Left lung (tissue), 10 donors: ENCODE data around the gene DUSP10. TPM values are rescaled to one million over a fixed set of nuclear protein-coding genes. Genes with fewer than 3 reads are reported as not detected.
A peak's percentile ranks its signal among the peaks of the same experiment; 100 is the strongest.

Experiments
- ATAC-seq: fragments of 200-7000 bp; cut with Tn5 transposase; one replicate; pipeline ENCODE4 v1.9.1; 2020; ENCODE audit warnings: moderate library complexity
- DNase-seq, 4 donors: peaks; one replicate each; pipeline ENCODE4 v3.0.0-alpha.2; 2013 to 2020
- H3K27ac ChIP-seq, 2 donors: fragments of 200-600 bp; sonication (generic) in 1 of 2; one replicate each; pipeline versions ENCODE4 v1.5.0 to v1.8.0; 2020 to 2021
- H3K27me3 ChIP-seq, 2 donors: fragments of 200-600 bp; sonication (generic) in 1 of 2; one replicate each; pipeline versions ENCODE4 v1.5.0 to v1.8.0; 2020 to 2021
- H3K36me3 ChIP-seq, 2 donors: fragments of 200-600 bp; sonication (generic) in 1 of 2; one replicate each; pipeline versions ENCODE4 v1.5.0 to v1.8.0; 2020 to 2021
- H3K4me1 ChIP-seq, 2 donors: fragments of 200-600 bp; one replicate each; pipeline ENCODE4 v1.8.0; 2021
- H3K4me3 ChIP-seq, 2 donors: fragments of 200-600 bp; sonication (generic) in 1 of 2; one replicate each; pipeline versions ENCODE4 v1.5.0 to v1.8.0; 2020 to 2021; ENCODE audit warnings: mild to moderate bottlenecking in 1 of 2
- H3K9me3 ChIP-seq, 2 donors: fragments of 200-600 bp; sonication (generic) in 1 of 2; one replicate each; pipeline versions ENCODE4 v1.5.0 to v1.8.0; 2020 to 2021
- intact Hi-C, 2 donors: fragments of 100-400 bp; cut with DNase I; formaldehyde crosslinking; loops; one replicate each; pipeline versions ENCODE4 v1.11.2 to v1.14.2; 2022
- polyA plus RNA-seq, 6 donors: library from polyadenylated mRNA; unstranded; fragments of 120-200 nt; gene quantifications; one replicate each; pipeline ENCODE4 v1.2.1, GENCODE V29; 2013; ENCODE audit not compliant: insufficient read length in 6 of 6
- total RNA-seq, 2 donors: library from RNA; stranded (reverse); fragmentation: NEBNext Ultra II Directional; extraction: Animal tissue kit (Norgen Biotek cat#: 25700); gene quantifications; one replicate each; pipeline ENCODE4 v1.2.1, GENCODE V29; 2021
- TF ChIP-seq, protein P1 (sequence below), 2 donors: fragments of 200-600 bp; sonication (generic) in 1 of 2; IDR thresholded peaks; one replicate each; pipeline versions ENCODE4 v1.5.0 to v1.8.0; 2021; ENCODE audit warnings: antibody characterized with exemption in 2 of 2
- donor health status: DM: no; HTN: yes; CAD: no.
- donor health status: DM: no; HTN: no; CAD: no.

DUSP10 gene
- total and polyA plus RNA-seq, 8 donors = 4.6 to 14.5 (median 6.8) TPM

- ATAC-seq = peak; percentile 29
- H3K9me3 ChIP-seq = peaks cover 0 to 5% of the 10 kb centered on the region in 2 donors
- no peaks in the 10 kb centered on the region for H3K36me3 ChIP-seq
- peak in 1 of 4 donors; percentile 48 for DNase-seq
- H3K27ac ChIP-seq = peak overlapping the region in 1 of 2 donors; percentile 5
- peaks cover 15 to 48% of the 10 kb centered on the region in 2 donors for H3K4me1 ChIP-seq
- TF ChIP-seq, protein P1, sequence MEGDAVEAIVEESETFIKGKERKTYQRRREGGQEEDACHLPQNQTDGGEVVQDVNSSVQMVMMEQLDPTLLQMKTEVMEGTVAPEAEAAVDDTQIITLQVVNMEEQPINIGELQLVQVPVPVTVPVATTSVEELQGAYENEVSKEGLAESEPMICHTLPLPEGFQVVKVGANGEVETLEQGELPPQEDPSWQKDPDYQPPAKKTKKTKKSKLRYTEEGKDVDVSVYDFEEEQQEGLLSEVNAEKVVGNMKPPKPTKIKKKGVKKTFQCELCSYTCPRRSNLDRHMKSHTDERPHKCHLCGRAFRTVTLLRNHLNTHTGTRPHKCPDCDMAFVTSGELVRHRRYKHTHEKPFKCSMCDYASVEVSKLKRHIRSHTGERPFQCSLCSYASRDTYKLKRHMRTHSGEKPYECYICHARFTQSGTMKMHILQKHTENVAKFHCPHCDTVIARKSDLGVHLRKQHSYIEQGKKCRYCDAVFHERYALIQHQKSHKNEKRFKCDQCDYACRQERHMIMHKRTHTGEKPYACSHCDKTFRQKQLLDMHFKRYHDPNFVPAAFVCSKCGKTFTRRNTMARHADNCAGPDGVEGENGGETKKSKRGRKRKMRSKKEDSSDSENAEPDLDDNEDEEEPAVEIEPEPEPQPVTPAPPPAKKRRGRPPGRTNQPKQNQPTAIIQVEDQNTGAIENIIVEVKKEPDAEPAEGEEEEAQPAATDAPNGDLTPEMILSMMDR (IDR thresholded peaks at IDR 0.05) = no peak
- H3K27me3 ChIP-seq = no peaks in the 10 kb centered on the region
- intact Hi-C loops = no loop called here
- no peak overlapping the region for H3K4me3 ChIP-seq
Measured at GRCh38 chr1:221718381-221719277, 23.3 kb downstream of the DUSP10 start.

- no peak for ATAC-seq
- DNase-seq = no peak
- Histone ChIP-seq H3K9me3 (no peaks in the 10 kb centered on the region), H3K4me3 (no peak overlapping the region), H3K27ac (no peak overlapping the region), H3K36me3 (no peaks in the 10 kb centered on the region), H3K4me1 (peaks cover 15 to 52% of the 10 kb centered on the region in 2 donors), H3K27me3 (no peaks in the 10 kb centered on the region)
- TF ChIP-seq, protein P1 (IDR thresholded peaks at IDR 0.05) = no peak
- intact Hi-C loops = no loop called here
Measured at GRCh38 chr1:221717485-221717853, 24.4 kb downstream of the DUSP10 start.

DNA sequence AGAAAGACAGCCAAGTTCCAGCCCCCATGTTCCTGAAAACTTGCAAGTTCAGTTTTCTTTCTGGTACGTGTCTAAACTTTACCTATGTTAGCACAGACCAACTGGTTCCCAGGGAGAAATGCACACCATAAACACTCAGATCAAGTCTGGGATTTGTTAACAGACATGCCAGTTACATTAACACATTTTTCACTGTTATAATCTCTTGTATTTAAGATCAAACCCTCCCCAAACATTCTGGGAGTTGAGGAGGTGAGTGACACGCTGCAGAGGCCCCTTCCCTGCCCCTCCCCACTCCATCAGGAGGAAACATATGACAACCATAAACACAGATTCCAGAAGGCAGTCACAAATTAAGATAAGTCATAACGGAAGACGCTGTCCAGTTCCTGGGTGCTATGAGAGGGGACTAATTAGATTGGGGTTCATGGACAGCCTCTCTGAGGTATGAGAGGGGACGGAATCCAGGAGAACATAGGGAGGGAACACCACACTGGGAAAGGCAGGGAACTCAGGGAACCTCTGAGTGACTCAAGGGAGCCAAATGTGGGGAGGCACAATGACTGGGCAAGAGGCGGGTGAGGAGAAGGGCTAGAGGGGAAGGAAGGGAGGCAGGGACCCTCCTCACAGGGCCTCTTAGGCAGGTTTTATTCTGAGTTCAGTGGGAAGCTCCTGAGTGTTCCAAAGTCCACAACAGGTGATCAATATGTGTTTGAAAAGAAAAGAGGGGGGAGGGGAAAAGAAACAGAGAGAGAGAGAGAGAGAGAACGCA, 25.0 kb downstream of the DUSP10 start:
- TF ChIP-seq, protein P1 (IDR thresholded peaks at IDR 0.05) = no peak
- ATAC-seq (no peak), DNase-seq (peak in 1 of 4 donors; percentile 26)
- Histone ChIP-seq H3K4me3 (no peak overlapping the region), H3K27me3 (no peaks in the 10 kb centered on the region), H3K36me3 (no peaks in the 10 kb centered on the region), H3K4me1 (peaks cover 15 to 55% of the 10 kb centered on the region in 2 donors), H3K9me3 (no peaks in the 10 kb centered on the region), H3K27ac (no peak overlapping the region)
- intact Hi-C loops = no loop called here

- Histone ChIP-seq H3K36me3 (no peaks in the 10 kb centered on the region), H3K27ac (no peak overlapping the region), H3K9me3 (no peaks in the 10 kb centered on the region), H3K4me1 (peaks cover 15 to 63% of the 10 kb centered on the region in 2 donors), H3K4me3 (no peak overlapping the region), H3K27me3 (no peaks in the 10 kb centered on the region)
- DNase-seq = peak in 2 of 4 donors; percentile 76 to 77
- intact Hi-C loops = no loop called here
- ATAC-seq = peak; percentile 41
- TF ChIP-seq, protein P1 (IDR thresholded peaks at IDR 0.05) = no peak
Measured at GRCh38 chr1:221715321-221716169, 26.3 kb downstream of the DUSP10 start.
